Subcutaneous abdominal adipose tissue (tissue), 5 donors: Measurements from ENCODE around the gene OPN1LW.
"Not testable (repeated sequence)": the region's sequence is repeated elsewhere in the genome, so short reads cannot be mapped to it uniquely, and the experiment has no call there.

Experiments used
- H3K27ac ChIP-seq: one replicate; pipeline ENCODE4 v1.7.0; 2013; ENCODE audit warnings: low read depth, mild to moderate bottlenecking, inconsistent platforms, low read length, moderate library complexity
- H3K27me3 ChIP-seq, 5 donors: one replicate each; pipeline ENCODE4 v1.7.0; 2013; ENCODE audit warnings: low read length in 5 of 5, inconsistent platforms in 1 of 5; ENCODE audit not compliant: control insufficient read depth in 5 of 5, insufficient read depth in 4 of 5
- H3K36me3 ChIP-seq, 5 donors: one replicate each; pipeline ENCODE4 v1.7.0; 2013; ENCODE audit warnings: low read length in 5 of 5; ENCODE audit not compliant: control insufficient read depth in 5 of 5, insufficient read depth in 5 of 5
- H3K4me1 ChIP-seq, 5 donors: one replicate each; pipeline ENCODE4 v1.7.0; 2013; ENCODE audit warnings: low read length in 5 of 5, mild to moderate bottlenecking in 3 of 5, moderate library complexity in 1 of 5; ENCODE audit not compliant: control insufficient read depth in 5 of 5, insufficient read depth in 5 of 5
- H3K4me3 ChIP-seq, 5 donors: one replicate each; pipeline ENCODE4 v1.7.0; 2013; ENCODE audit warnings: low read length in 5 of 5, low read depth in 1 of 5
- H3K9ac ChIP-seq, 5 donors: one replicate each; pipeline ENCODE4 v1.7.0; 2013; ENCODE audit warnings: low read length in 5 of 5, mild to moderate bottlenecking in 4 of 5, moderate library complexity in 3 of 5
- H3K9me3 ChIP-seq, 5 donors: one replicate each; pipeline ENCODE4 v1.7.0; 2013; ENCODE audit warnings: low read length in 5 of 5; ENCODE audit not compliant: control insufficient read depth in 5 of 5
- donor health status: healthy.
- donor health status: healthy.
- donor health status: healthy.
- donor health status: healthy.
- donor health status: healthy.

The OPN1LW gene

GRCh38 chrX:154144010-154144409 lies at the start of gene OPN1LW:
Gene OPN1LW, plus strand, starts transcription at chrX:154144243. Its CDS starts 41 bp downstream, at chrX:154144284.
- not testable (repeated sequence) for H3K27ac ChIP-seq, H3K36me3 ChIP-seq, H3K9me3 ChIP-seq, H3K4me3 ChIP-seq, H3K9ac ChIP-seq, H3K4me1 ChIP-seq, H3K27me3 ChIP-seq

GRCh38 chrX:154094833-154095232 lies 49.2 kb upstream of the OPN1LW start:
- H3K4me3 ChIP-seq, result peak overlapping the region in 2 of 5 donors; percentile 5 to 7
- H3K4me1 ChIP-seq, result peaks cover 0 to 43% (median 39%) of the 10 kb centered on the region in 5 donors
- H3K27ac ChIP-seq, result no peak overlapping the region

GRCh38 chrX:154096140-154097002 lies 47.7 kb upstream of the OPN1LW start:
- H3K9ac ChIP-seq, result peak overlapping the region in 4 of 5 donors; percentile 48 to 83 (median 65)
- peak overlapping the region; percentile 43 to 86 (median 70) for H3K4me3 ChIP-seq
- peaks cover 0 to 13% (median 5%) of the 10 kb centered on the region in 5 donors for H3K27me3 ChIP-seq
- no peaks in the 10 kb centered on the region for H3K9me3 ChIP-seq
- peaks cover 0 to 42% (median 38%) of the 10 kb centered on the region in 5 donors for H3K4me1 ChIP-seq
- peak overlapping the region; percentile 73 for H3K27ac ChIP-seq
- peaks cover 0 to 3% (median 0%) of the 10 kb centered on the region in 5 donors for H3K36me3 ChIP-seq

More at GRCh38 chrX:154094833-154095232, 49.2 kb upstream of the OPN1LW start:
- Histone ChIP-seq H3K9me3 (no peaks in the 10 kb centered on the region), H3K27me3 (peaks cover 0 to 14% (median 2%) of the 10 kb centered on the region in 5 donors), H3K36me3 (peaks cover 0 to 3% (median 0%) of the 10 kb centered on the region in 5 donors), H3K9ac (no peak overlapping the region)

GRCh38 chrX:154097003-154097588 lies 46.9 kb upstream of the OPN1LW start:
- Histone ChIP-seq H3K36me3 (no peaks in the 10 kb centered on the region), H3K4me3 (peak overlapping the region; percentile 43 to 86 (median 70)), H3K4me1 (peaks cover 0 to 39% (median 32%) of the 10 kb centered on the region in 5 donors), H3K27me3 (peaks cover 0 to 10% (median 2%) of the 10 kb centered on the region in 5 donors), H3K9me3 (no peaks in the 10 kb centered on the region), H3K27ac (peak overlapping the region; percentile 73), H3K9ac (peak overlapping the region in 4 of 5 donors; percentile 51 to 83 (median 65))

GRCh38 chrX:154097589-154098541 lies 46.2 kb upstream of the OPN1LW start, which contains the start of gene MECP2:
Gene MECP2, minus strand, starts transcription at chrX:154097717.
- peaks cover 0 to 34% (median 28%) of the 10 kb centered on the region in 5 donors for H3K4me1 ChIP-seq
- H3K9me3 ChIP-seq, result no peaks in the 10 kb centered on the region
- H3K9ac ChIP-seq, result peak within 1 kb of the TSS in 4 of 5 donors; percentile 51 to 83 (median 65)
- H3K27me3 ChIP-seq, result peaks cover 0 to 10% (median 2%) of the 10 kb centered on the region in 5 donors
- no peaks in the 10 kb centered on the region for H3K36me3 ChIP-seq
- peak within 1 kb of the TSS; percentile 73 for H3K27ac ChIP-seq
- peak within 1 kb of the TSS; percentile 43 to 86 (median 70) for H3K4me3 ChIP-seq

GRCh38 chrX:154098551-154098950 lies 45.5 kb upstream of the OPN1LW start:
- H3K9ac ChIP-seq, result no peak overlapping the region

GRCh38 chrX:154113729-154114128 lies 30.3 kb upstream of the OPN1LW start:
- Histone ChIP-seq H3K4me1 (no peaks in the 10 kb centered on the region), H3K36me3 (no peaks in the 10 kb centered on the region), H3K9me3 (peaks cover 0 to 5% (median 0%) of the 10 kb centered on the region in 5 donors), H3K27ac (no peak overlapping the region), H3K4me3 (no peak overlapping the region), H3K9ac (no peak overlapping the region), H3K27me3 (peaks cover 4 to 10% (median 6%) of the 10 kb centered on the region in 5 donors)

More at GRCh38 chrX:154098551-154098950, 45.5 kb upstream of the OPN1LW start:
- Histone ChIP-seq H3K27ac (no peak overlapping the region), H3K27me3 (peaks cover 0 to 10% (median 2%) of the 10 kb centered on the region in 5 donors), H3K9me3 (no peaks in the 10 kb centered on the region), H3K36me3 (no peaks in the 10 kb centered on the region), H3K4me1 (peaks cover 0 to 32% (median 25%) of the 10 kb centered on the region in 5 donors), H3K4me3 (peak overlapping the region in 1 of 5 donors; percentile 67)

GRCh38 chrX:154114652-154115051 lies 29.4 kb upstream of the OPN1LW start:
- H3K9ac ChIP-seq, result no peak overlapping the region
- H3K4me3 ChIP-seq, result no peak overlapping the region
- H3K9me3 ChIP-seq, result peaks cover 0 to 5% (median 0%) of the 10 kb centered on the region in 5 donors
- H3K36me3 ChIP-seq, result no peaks in the 10 kb centered on the region
- no peaks in the 10 kb centered on the region for H3K4me1 ChIP-seq
- H3K27me3 ChIP-seq, result peaks cover 4 to 10% (median 6%) of the 10 kb centered on the region in 5 donors
- H3K27ac ChIP-seq, result no peak overlapping the region

- no peak overlapping the region for H3K4me3 ChIP-seq
- H3K27ac ChIP-seq, result no peak overlapping the region
- peaks cover 4 to 10% (median 6%) of the 10 kb centered on the region in 5 donors for H3K27me3 ChIP-seq
- no peak overlapping the region for H3K9ac ChIP-seq
- no peaks in the 10 kb centered on the region for H3K36me3 ChIP-seq
- H3K4me1 ChIP-seq, result no peaks in the 10 kb centered on the region
- H3K9me3 ChIP-seq, result peaks cover 0 to 5% (median 0%) of the 10 kb centered on the region in 5 donors
These were observed 29.0 kb upstream of the OPN1LW start for GRCh38 chrX:154115071-154115470.
